Activated T-cell treated with anti-CD3 and anti-CD28 coated beads, Interleukin-2, amount 50 U/mL, for 4 hours (primary cell): ENCODE measurements around the gene VPREB3. TPM values are rescaled to one million over a fixed set of nuclear protein-coding genes. Genes with fewer than 3 reads are reported as not detected.
A peak's percentile ranks its signal among the peaks of the same experiment; 100 is the strongest.

Experiments
- ATAC-seq, 2 donors: fragments of 200-7000 bp; cut with Tn5 transposase; one replicate each; pipeline ENCODE4 v1.10.0; 2021
- DNase-seq: peaks from one replicate; pipeline ENCODE4 v3.0.0-alpha.2; 2020
- H3K27me3 Mint-ChIP-seq: one replicate; pipeline ENCODE4 v1.8.0; 2021; ENCODE audit warnings: low read depth, mixed read lengths
- H3K36me3 Mint-ChIP-seq: one replicate; pipeline ENCODE4 v1.8.0; 2022; ENCODE audit warnings: mixed read lengths; ENCODE audit not compliant: insufficient read depth
- H3K4me1 Mint-ChIP-seq: one replicate; pipeline ENCODE4 v1.8.0; 2021; ENCODE audit warnings: low read depth, mixed read lengths
- H3K4me3 Mint-ChIP-seq: one replicate; pipeline ENCODE4 v1.8.0; 2021; ENCODE audit warnings: mild to moderate bottlenecking, moderate library complexity, mixed read lengths
- H3K9me3 Mint-ChIP-seq: one replicate; pipeline ENCODE4 v1.8.0; 2021; ENCODE audit warnings: mixed read lengths
- total RNA-seq, 3 donors: library from RNA; stranded (reverse); gene quantifications; one replicate each; pipeline ENCODE4 v1.2.1, GENCODE V29; 2021

Gene VPREB3
- total RNA-seq, 3 donors from 2014 or later: not detected

DNA sequence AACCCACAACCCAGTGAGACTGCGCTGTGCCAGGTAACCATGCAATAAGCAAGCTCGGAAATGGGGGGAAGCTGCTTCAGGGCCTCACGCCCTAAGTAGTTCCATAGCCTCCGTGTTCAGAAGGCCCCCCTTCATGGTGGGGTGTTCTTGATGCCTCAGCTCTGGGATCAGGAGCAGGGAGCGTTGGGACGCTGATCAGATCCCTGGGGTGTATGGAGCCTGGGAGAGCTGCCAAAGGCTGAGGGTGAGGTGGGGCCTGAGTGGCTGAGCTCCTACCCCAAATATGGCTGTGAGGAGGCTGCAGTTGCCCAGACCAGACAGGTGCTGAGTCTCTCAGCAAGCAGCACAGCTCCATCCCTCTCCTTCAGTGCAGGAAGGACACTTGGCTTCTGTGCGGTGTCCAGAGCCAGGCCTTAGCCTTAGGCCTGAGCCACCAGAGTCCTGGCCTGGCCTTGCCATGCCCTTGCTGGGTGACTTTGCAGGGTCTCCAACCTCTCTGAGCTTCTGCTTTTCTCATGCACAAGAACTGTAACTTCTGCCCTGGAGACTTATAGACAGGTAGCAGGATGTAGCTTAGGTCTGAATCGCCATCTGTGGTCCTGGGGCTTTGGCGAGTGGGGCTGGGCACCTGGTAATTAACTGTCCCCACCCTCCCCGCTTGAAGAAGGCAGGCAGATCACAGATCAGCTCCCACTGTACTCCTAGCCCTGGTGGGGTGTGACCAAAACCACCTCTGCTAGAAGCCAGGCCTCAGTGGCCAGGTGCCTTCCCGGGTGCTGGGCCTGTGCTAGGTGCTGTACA is 23.8 kb upstream of the VPREB3 start:
- Mint-ChIP-seq H3K4me3 (no peak overlapping the region), H3K4me1 (peaks cover 5% of the 10 kb centered on the region), H3K36me3 (no peaks in the 10 kb centered on the region), H3K9me3 (no peaks in the 10 kb centered on the region), H3K27me3 (no peaks in the 10 kb centered on the region)
- DNase-seq: no peak
- ATAC-seq: no peak

DNA sequence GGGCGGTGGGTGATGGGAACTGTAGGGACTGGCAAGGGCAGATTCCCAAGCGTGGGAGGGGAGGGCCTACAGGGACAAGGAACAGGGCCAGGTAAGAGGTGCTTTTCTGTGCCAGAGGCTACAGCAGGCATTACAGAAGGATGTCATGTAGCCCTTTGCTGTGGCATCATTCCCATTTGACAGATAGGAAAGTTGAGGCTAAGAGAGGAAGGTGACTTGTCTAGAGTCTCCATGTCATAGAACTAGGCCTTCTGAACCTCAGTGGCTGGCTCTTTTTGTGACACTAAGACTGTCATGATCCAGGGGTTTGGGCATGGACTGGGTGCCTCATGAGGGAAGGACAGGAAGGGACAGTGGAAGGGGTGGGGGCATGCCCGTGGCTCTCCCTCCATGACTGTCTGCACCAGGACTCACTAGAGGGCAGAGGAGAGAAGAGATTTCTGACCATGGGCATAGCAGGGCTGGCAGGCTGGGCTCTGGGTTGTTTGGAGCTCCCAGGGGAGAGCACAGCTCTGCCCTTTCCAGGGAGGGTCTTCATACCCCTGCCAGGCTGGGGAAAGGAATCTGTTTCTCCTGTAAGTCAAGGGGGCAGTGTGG is 21.7 kb upstream of the VPREB3 start:
- ATAC-seq (no peak), DNase-seq (no peak)
- H3K27me3 Mint-ChIP-seq: no peaks in the 10 kb centered on the region
- H3K36me3 Mint-ChIP-seq: no peaks in the 10 kb centered on the region
- no peaks in the 10 kb centered on the region for H3K9me3 Mint-ChIP-seq
- no peak overlapping the region for H3K4me3 Mint-ChIP-seq
- H3K4me1 Mint-ChIP-seq: peaks cover 15% of the 10 kb centered on the region

DNA sequence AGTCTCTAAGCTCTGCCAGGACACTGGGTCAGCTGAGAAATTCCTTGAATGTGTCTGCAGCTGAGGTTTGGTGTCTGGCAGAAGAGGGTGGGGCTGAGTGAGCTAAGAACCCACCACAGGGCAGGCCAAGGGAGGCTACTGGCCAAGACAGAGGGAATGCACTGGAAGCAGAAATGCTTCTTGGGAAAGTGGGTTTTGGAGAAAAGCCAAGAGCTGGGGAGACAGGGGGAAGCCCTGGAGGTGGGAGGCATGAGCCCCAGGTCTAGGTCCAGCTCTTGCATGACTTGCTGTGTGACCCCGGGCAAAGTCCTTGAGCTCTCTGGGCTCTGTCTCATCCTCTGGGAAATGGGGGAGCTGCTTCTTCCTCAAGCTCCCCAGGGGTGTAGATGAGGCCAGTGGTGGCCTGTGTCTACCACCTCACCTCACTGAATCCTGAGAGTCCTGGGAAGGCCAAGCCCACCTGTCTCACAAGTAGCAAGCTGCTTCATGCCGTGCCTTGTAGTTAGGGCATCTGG is 20.8 kb upstream of the VPREB3 start:
- Mint-ChIP-seq H3K36me3 (no peaks in the 10 kb centered on the region), H3K9me3 (no peaks in the 10 kb centered on the region), H3K27me3 (no peaks in the 10 kb centered on the region), H3K4me1 (peaks cover 15% of the 10 kb centered on the region), H3K4me3 (no peak overlapping the region)
- ATAC-seq: no peak
- no peak for DNase-seq

DNA sequence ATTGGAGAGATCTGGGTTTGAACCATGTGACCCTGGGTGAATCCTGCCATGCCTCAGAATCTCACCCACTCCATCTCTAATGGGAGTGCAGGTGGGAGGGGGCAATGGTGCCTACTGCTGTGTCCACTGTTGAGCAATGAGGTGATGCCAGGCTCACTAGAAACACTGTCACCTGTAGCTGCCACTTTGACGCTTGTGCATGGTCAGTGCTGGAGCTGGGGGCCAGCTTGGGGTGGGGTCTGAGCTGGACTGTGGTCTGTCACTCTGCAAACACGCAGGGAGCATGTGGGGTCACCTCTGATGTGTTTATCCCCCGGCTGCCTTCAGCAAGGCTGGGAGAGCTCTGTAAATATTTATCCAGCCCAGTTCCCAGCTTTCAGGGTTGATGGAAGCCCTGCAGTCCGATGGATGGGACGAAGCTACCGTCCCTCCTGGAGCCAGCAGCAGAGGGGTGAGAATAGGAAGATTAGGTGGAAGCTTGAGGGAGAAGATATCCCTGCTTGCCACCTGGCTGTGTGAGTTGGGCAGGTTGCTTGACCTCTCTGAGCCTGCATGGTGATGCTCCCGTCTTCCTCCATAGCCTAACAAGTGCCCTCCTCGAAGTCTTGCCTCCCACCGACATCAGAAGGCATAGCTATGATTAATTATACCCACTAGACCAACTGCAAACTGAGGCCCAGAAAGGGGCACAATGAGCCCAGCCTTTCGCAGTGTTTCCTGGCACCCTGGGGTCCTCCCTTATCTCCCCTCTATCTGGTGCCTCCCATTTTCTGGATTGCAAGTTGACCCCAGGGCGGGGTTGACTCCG is 20.1 kb upstream of the VPREB3 start:
- H3K4me1 Mint-ChIP-seq: peaks cover 18% of the 10 kb centered on the region
- H3K4me3 Mint-ChIP-seq: no peak overlapping the region
- ATAC-seq (no peak), DNase-seq (no peak)
- H3K27me3 Mint-ChIP-seq: no peaks in the 10 kb centered on the region
- H3K9me3 Mint-ChIP-seq: no peaks in the 10 kb centered on the region
- H3K36me3 Mint-ChIP-seq: no peaks in the 10 kb centered on the region

DNA sequence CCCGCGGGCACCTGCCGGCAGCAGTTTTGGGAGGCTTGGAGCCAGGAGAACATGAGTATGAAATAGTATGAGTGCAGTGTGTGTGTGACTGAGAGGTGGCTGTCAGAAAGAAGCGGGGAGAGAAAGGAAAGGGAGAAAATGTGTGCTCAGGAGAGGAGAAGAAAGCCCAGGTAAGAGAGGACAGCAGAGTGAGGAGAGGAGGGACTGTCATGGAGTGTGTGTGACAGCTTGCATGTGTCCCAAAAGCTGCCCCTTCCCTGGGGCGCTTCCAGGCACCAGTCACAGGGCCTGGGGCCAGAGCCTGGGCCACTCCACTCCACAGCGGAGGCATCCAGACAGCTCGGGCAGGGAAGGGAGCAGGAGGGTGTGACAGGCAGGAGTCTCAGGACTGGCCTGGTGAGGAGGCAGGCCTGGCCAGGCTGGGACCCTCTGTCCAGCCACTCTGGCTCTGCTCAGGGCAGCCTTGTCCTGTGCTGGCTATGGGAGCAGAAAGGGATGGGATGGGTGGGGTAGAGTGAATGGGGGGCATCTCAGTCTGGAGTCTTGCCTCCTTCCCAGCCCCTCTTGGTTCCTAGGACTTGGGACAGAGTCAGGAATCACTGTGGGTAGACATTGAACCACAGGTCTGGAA is 19.4 kb upstream of the VPREB3 start:
- peaks cover 18% of the 10 kb centered on the region for H3K4me1 Mint-ChIP-seq
- H3K27me3 Mint-ChIP-seq: no peaks in the 10 kb centered on the region
- ATAC-seq: no peak
- no peak for DNase-seq
- no peaks in the 10 kb centered on the region for H3K36me3 Mint-ChIP-seq
- no peaks in the 10 kb centered on the region for H3K9me3 Mint-ChIP-seq
- peak overlapping the region; percentile 66 for H3K4me3 Mint-ChIP-seq

DNA sequence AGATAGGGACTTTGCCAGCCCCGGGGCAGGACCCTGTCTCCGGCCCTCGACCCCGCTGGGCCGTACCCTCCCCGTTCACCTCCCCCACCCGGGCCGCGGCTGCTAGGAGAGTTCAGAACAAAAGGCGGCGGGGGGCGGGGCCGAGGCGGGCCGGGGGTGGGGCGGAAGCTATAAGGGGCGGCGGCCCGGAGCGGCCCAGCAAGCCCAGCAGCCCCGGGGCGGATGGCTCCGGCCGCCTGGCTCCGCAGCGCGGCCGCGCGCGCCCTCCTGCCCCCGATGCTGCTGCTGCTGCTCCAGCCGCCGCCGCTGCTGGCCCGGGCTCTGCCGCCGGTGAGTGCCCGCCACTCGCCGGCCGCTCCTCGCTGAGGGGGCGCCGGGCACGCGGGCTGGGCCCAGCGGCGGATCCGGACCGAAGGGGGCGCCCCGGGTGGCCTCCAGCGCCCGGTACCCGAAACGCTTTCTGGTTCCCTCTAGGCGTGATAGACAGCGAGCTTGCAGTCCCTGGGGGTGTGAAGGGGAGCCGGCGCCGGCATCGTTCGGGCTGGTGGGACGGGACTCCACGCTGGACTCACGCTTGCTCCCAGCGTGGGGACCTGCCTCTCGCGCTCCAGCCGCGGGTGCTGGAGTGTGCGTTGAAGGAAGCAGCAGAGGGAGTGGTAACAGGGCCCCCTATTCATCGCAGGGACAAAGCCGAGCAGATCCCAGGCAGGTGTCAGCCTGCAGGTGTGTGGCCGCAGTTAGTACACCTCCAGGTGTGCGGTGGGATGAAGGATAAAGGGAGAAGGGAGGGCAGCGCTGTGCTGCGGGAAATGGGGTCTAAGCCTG is 18.6 kb upstream of the VPREB3 start, which contains the start of gene MMP11:
Gene MMP11, plus strand, starts transcription at position 201 of the 825 bp plus-strand sequence. Its CDS starts 22 bp downstream, at position 223.
- no peaks in the 10 kb centered on the region for H3K9me3 Mint-ChIP-seq
- ATAC-seq: peak; percentile 69 to 70

DNA sequence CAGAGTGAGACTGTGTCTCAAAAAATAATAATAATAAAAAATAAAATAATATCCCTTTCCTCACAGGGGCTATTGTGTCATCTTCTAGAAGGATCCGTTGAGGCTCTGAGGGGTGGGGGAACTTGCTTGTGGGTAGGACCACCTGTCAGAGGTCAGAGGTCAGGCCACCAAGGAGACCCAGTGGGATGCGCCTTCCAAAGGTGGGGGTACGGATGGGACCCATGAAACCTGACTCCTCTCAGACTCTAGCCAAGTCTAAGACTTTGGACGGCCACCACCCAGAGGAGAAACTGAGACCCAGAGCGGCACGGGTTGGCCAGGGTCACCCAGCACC is 18.1 kb upstream of the VPREB3 start:
- Mint-ChIP-seq H3K4me1 (peaks cover 18% of the 10 kb centered on the region), H3K4me3 (peak overlapping the region; percentile 66), H3K27me3 (no peaks in the 10 kb centered on the region), H3K9me3 (no peaks in the 10 kb centered on the region), H3K36me3 (no peaks in the 10 kb centered on the region)
- ATAC-seq (no peak), DNase-seq (no peak)

More for the DNA sequence above, 18.6 kb upstream of the VPREB3 start, which contains the start of gene MMP11:
- no peaks in the 10 kb centered on the region for H3K36me3 Mint-ChIP-seq
- H3K4me3 Mint-ChIP-seq: peak within 1 kb of the TSS; percentile 66
- peak; percentile 47 for DNase-seq
- no peaks in the 10 kb centered on the region for H3K27me3 Mint-ChIP-seq
- H3K4me1 Mint-ChIP-seq: peaks cover 18% of the 10 kb centered on the region

DNA sequence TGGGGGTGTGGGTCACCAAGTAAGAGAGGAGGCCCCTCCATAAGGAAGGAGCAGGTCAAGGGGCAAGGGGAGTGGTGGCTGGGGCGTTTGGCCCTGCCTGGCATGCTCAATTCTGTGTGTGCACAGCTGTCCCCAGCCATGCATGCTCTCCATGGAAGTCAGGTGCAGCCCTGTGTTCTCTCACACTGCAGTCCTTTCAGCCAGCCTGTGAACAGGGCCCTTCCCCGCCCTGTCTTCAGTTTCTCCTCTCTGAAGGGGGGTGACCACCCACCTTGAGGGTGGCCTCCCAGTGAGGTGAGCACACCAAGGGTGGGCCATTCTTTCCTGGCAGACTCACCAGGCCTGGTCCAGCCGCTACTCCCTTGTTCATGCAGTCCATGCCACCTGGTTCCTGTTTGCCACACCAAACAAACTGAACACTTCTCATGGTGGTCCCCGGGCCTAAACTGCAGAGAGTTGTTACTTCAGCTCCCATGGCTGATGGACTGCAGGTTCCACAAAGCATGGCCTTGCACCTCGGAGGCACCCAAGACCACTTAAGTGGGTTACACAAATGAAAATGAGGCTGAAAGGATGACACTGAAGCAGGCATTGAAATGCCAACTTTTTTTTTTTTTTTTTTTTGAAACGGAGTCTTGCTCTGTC is 15.2 kb upstream of the VPREB3 start:
- Mint-ChIP-seq H3K4me3 (peak overlapping the region; percentile 54), H3K36me3 (no peaks in the 10 kb centered on the region), H3K9me3 (no peaks in the 10 kb centered on the region), H3K4me1 (peaks cover 39% of the 10 kb centered on the region), H3K27me3 (no peaks in the 10 kb centered on the region)
- no peak for DNase-seq
- ATAC-seq: no peak

DNA sequence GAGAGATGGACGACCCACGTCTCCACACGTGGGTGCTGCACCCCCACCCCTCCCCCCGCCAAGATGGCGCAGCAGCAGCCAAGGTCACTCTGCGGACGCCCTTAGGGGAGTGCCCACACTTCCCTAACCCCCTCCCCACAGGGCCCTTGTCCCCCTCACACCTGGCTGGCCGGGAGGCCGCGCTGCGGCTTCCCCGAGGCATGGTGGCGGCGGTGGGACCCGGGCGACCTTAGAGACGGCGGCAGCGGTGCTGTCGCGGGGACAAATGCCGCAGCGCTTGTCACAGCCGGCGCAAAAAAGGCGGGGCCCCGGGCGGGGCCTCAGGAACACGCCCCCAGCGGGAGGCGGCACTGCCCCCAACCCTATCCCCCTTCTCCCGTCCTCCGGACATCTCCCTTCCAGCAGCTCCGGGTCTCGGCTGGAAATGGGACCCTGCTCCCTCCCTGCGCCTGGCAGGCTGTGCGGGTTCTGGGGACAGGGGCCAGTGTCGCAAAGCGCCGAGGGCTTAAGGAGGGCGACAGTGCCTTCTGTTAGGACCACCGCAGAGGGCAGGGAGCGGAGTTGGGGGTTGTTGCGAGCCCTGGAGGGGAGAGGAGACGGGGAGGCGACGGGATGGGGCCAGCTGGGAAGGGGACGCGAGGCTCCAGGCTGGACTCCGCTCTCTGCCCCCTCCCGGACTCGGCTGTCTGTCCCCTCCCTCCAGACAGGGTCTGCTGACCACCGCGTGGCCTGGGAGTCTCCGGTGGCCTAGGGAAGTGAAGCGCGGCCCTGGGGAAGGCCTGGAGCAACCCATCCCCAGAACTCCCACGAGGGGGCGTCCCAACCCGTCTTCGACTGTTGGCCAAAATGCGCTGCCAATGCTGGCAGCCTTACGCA is 13.7 kb upstream of the VPREB3 start, which contains the start of gene CHCHD10:
Gene CHCHD10, minus strand, starts transcription at position 300 of the 876 bp plus-strand sequence. Its CDS starts 98 bp downstream, at position 202.
- H3K27me3 Mint-ChIP-seq: no peaks in the 10 kb centered on the region
- H3K4me3 Mint-ChIP-seq: peak within 1 kb of the TSS; percentile 82
- DNase-seq (peak; percentile 65), ATAC-seq (peak; percentile 77 to 78)
- H3K9me3 Mint-ChIP-seq: no peaks in the 10 kb centered on the region
- H3K36me3 Mint-ChIP-seq: no peaks in the 10 kb centered on the region
- peaks cover 46% of the 10 kb centered on the region for H3K4me1 Mint-ChIP-seq

DNA sequence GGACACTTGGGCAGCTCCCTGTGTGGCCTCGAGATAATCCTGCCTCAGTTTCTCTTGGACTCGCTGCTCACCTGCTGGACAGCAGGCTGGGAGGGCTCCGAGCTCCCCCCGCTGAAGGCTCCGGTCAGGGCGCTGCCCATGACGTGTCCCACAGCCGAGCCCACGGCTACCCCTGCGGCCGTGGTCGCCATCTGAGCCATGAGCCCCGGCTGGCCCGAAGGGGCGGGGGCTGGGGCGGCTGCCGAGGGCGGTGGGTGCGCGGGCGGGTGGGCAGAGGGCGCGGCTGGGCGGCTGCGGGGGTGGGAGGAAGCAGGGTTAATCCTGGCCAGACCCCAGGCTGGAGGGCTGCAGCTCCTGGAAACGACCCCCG is 13.1 kb upstream of the VPREB3 start:
- ATAC-seq: peak; percentile 1 to 8
- H3K4me3 Mint-ChIP-seq: peak overlapping the region; percentile 82
- H3K27me3 Mint-ChIP-seq: no peaks in the 10 kb centered on the region
- peaks cover 50% of the 10 kb centered on the region for H3K4me1 Mint-ChIP-seq
- H3K36me3 Mint-ChIP-seq: no peaks in the 10 kb centered on the region
- no peak for DNase-seq
- no peaks in the 10 kb centered on the region for H3K9me3 Mint-ChIP-seq

DNA sequence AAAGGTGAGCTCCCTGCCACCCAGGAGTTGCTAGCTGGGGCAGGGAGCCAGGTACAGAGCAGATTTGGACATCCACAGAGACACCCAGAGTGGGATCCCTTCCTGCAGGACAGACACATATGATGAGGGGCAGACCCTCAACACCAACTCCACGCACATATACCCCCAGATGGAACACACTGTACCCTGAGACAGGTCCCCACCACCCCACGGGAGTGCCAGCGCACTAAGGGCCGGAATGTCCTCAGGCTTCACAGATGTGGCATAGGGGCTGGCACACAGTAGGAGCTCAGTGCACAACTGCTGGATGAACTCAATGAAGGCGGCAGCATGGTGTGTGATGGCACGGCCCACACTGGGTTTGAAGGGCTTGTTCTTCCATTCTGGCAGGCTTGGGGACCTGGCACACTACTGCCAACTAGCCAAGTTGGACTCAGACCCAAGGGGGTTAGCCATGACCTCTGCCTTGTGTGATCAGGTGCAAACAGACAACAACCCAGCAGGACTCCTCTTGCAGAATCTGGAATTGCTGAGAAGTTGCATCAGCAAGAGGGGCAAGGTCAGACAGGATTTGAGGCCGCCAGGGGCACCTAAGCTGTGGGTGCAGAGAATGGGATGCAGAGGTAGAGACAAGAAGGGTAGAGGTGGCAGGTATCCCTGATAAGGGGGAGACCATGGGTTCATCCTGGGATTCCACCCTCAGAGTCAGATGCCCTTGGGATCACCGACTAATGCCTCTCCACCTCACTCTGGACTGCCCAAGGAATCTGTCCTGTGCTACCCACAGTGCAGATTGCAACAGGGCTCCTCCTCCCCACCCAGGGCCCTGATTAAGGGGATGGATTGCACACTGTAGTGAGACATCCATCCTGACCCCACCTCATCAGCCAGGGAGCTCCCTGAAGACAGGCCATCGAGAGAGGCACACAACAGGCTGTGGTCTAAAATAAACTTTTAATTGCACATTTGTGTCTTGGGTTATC is 11.0 kb upstream of the VPREB3 start:
- Mint-ChIP-seq H3K36me3 (no peaks in the 10 kb centered on the region), H3K27me3 (no peaks in the 10 kb centered on the region), H3K9me3 (no peaks in the 10 kb centered on the region), H3K4me3 (no peak overlapping the region), H3K4me1 (peaks cover 44% of the 10 kb centered on the region)
- DNase-seq (no peak), ATAC-seq (no peak)
